Testis (tissue), 3 donors: ENCODE data around the gene FGFR2. TPM values are rescaled to one million over a fixed set of nuclear protein-coding genes. Genes with fewer than 3 reads are reported as not detected.

ENCODE experiments used
- DNase-seq: peaks from one replicate; pipeline ENCODE4 v3.0.0-alpha.2; 2019
- H3K27ac ChIP-seq, 2 donors: fragments of 200-600 bp; sonication (generic); one replicate each; pipeline ENCODE4 v1.5.1; 2019
- H3K27me3 ChIP-seq: fragments of 200-600 bp; sonication (generic); one replicate; pipeline ENCODE4 v1.5.1; 2019
- H3K36me3 ChIP-seq: fragments of 200-600 bp; sonication (generic); one replicate; pipeline ENCODE4 v1.5.1; 2017; ENCODE audit warnings: low read depth; ENCODE audit errors: missing control alignments
- H3K4me1 ChIP-seq: fragments of 200-600 bp; sonication (generic); one replicate; pipeline ENCODE4 v1.5.1; 2019
- H3K4me3 ChIP-seq, 2 donors: fragments of 200-600 bp; sonication (generic); one replicate each; pipeline ENCODE4 v1.5.1; 2017 to 2019
- H3K9me3 ChIP-seq: fragments of 200-600 bp; sonication (generic); one replicate; pipeline ENCODE4 v1.5.1; 2017
- CTCF ChIP-seq, 3 experiments: fragments of 450-650 bp in 2 of 3; fragments of 200-600 bp in 1 of 3; sonication (generic) in 1 of 3; IDR thresholded peaks; one replicate each; pipeline ENCODE4 v1.5.1; 2016 to 2019; ENCODE audit warnings: antibody characterized with exemption in 3 of 3, mild to moderate bottlenecking in 2 of 3, moderate library complexity in 1 of 3
- POLR2A ChIP-seq: fragments of 450-650 bp; IDR thresholded peaks from one replicate; pipeline ENCODE4 v1.6.1; 2017; ENCODE audit warnings: antibody characterized with exemption, mild to moderate bottlenecking, moderate library complexity
- WGBS, 2 donors: methylation state at CpG; one replicate each; pipeline ENCODE4 v1.1.5; 2018; 5-methylcytosine and 5-hydroxymethylcytosine counted together
- intact Hi-C: fragments of 100-400 bp; cut with DNase I; formaldehyde crosslinking; loops from one replicate; pipeline ENCODE4 v1.15.1; 2023; ENCODE audit warnings: low total_unique reads
- polyA plus RNA-seq: library from polyadenylated mRNA; stranded (reverse); fragments of 350-450 nt; fragmentation: Illumina TruSeq; extraction: RNeasy Lipid Tissue Mini Kit (QIAGEN cat#74804); gene quantifications from one replicate; pipeline ENCODE4 v1.2.3, GENCODE V29; 2014; ENCODE audit warnings: low read depth, low replicate concordance; ENCODE audit not compliant: insufficient read depth
- total RNA-seq, 2 donors: library from RNA; depleted of rRNA; stranded (reverse); fragments of >200 nt; gene quantifications; one replicate each; pipeline ENCODE4 v1.2.3, GENCODE V29; 2016

The FGFR2 gene
- total and polyA plus RNA-seq, 3 donors from 2014 or later = 23.2 to 28.9 (median 23.4) TPM

GRCh38 chr10:121577568-121577967 is 20.7 kb downstream of the FGFR2 start:
- Histone ChIP-seq H3K27me3 (no peaks in the 10 kb centered on the region), H3K4me3 (no peak overlapping the region), H3K9me3 (no peaks in the 10 kb centered on the region), H3K27ac (no peak overlapping the region), H3K4me1 (peaks cover 15% of the 10 kb centered on the region), H3K36me3 (no peaks in the 10 kb centered on the region)
- intact Hi-C loops = no loop called here
- TF ChIP-seq POLR2A (no peak), CTCF (IDR thresholded peaks at IDR 0.05) (no peak)
- DNase-seq = no peak
- 59 to 75% methylated on average over 8 of the region's 8 CpGs for WGBS, 2 donors

GRCh38 chr10:121576139-121576538 is 22.1 kb downstream of the FGFR2 start:
- WGBS, 2 donors = 58 to 80% methylated on average over 10 of the region's 10 CpGs
- intact Hi-C loops = no loop called here
- Histone ChIP-seq H3K9me3 (no peaks in the 10 kb centered on the region), H3K27me3 (no peaks in the 10 kb centered on the region), H3K4me3 (no peak overlapping the region), H3K4me1 (peaks cover 14% of the 10 kb centered on the region), H3K27ac (peak overlapping the region in 1 of 2 donors; percentile 23), H3K36me3 (no peaks in the 10 kb centered on the region)
- TF ChIP-seq CTCF (IDR thresholded peaks at IDR 0.05) = no peak
- no peak for TF ChIP-seq POLR2A
- peak; percentile 64 for DNase-seq

DNA sequence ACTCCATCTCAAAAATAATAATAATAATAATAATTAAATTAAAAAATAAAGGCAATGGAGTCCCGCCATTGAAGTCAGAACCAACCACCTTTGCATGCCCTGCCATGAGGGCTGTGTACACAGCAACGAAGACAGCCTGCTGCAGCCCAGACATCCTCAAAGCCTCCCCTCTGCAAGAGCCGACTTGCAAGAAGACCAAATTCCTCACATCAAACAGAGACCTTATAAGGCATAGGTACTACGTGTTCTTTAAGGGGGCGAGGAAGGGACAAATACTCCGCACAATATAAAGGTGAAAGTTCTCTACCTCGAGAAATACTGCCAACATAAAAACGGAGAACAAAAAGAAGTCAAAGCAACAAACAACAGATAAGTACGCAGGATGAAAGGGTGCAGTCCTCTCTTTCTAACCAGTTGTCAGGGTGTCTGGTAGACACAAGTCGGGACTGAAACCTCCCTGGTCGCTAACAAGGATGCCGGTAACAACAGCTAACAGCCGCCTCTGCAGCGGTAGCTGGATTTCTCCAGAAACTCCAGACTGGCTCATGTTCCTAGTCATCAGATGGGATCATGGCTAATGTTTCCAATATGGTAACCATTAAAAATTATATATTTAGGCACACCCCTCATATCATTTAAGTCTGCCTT is 23.6 kb downstream of the FGFR2 start:
- no peak for TF ChIP-seq POLR2A
- no peak for TF ChIP-seq CTCF (IDR thresholded peaks at IDR 0.05)
- intact Hi-C loops = no loop called here
- Histone ChIP-seq H3K27ac (no peak overlapping the region), H3K36me3 (no peaks in the 10 kb centered on the region), H3K4me3 (no peak overlapping the region), H3K4me1 (peaks cover 10% of the 10 kb centered on the region), H3K9me3 (no peaks in the 10 kb centered on the region), H3K27me3 (no peaks in the 10 kb centered on the region)
- DNase-seq = no peak
- WGBS, 2 donors = 72 to 77% methylated on average over 14 of the region's 14 CpGs

- no peak for DNase-seq
- no peak for TF ChIP-seq CTCF (IDR thresholded peaks at IDR 0.05)
- intact Hi-C loops = no loop called here
- H3K27me3 ChIP-seq = no peaks in the 10 kb centered on the region
- no peaks in the 10 kb centered on the region for H3K36me3 ChIP-seq
- WGBS, 2 donors = 58 to 79% methylated on average over 8 of the region's 8 CpGs
- H3K27ac ChIP-seq = no peak overlapping the region
- H3K4me1 ChIP-seq = peaks cover 10% of the 10 kb centered on the region
- no peak overlapping the region for H3K4me3 ChIP-seq
- H3K9me3 ChIP-seq = no peaks in the 10 kb centered on the region
These were observed 24.7 kb downstream of the FGFR2 start for GRCh38 chr10:121573538-121573941.
